Osteoblast (primary cell): Measurements from ENCODE around the gene HDAC4. TPM values are rescaled to one million over a fixed set of nuclear protein-coding genes. Genes with fewer than 3 reads are reported as not detected.

Source experiments
- DNase-seq: peaks from one replicate; pipeline ENCODE4 v3.0.0; 2011; ENCODE audit warnings: low spot score, mixed read lengths; ENCODE audit not compliant: insufficient read length; ENCODE audit errors: missing footprints
- H2AFZ ChIP-seq: 2 replicates; pipeline ENCODE4 v1.6.0; 2011; ENCODE audit warnings: mild to moderate bottlenecking, low read length
- H3K27ac ChIP-seq: 2 replicates; pipeline ENCODE4 v1.5.1; 2011; ENCODE audit warnings: mild to moderate bottlenecking, low read depth, low read length, moderate library complexity
- H3K27me3 ChIP-seq: 2 replicates; pipeline ENCODE4 v1.6.0; 2012; ENCODE audit warnings: mild to moderate bottlenecking, control low read depth, inconsistent platforms, low read length, moderate library complexity; ENCODE audit not compliant: insufficient read depth
- H3K36me3 ChIP-seq: 2 replicates; pipeline ENCODE4 v1.5.1; 2011; ENCODE audit warnings: mild to moderate bottlenecking, low read length, control low read depth, moderate library complexity; ENCODE audit not compliant: insufficient read depth
- H3K4me1 ChIP-seq: 2 replicates; pipeline ENCODE4 v1.5.1; 2011; ENCODE audit warnings: mild to moderate bottlenecking, low read length, control low read depth, moderate library complexity; ENCODE audit not compliant: insufficient read depth
- H3K4me2 ChIP-seq: 2 replicates; pipeline ENCODE4 v1.6.0; 2011; ENCODE audit warnings: mild to moderate bottlenecking, low read length; ENCODE audit not compliant: insufficient read depth
- H3K4me3 ChIP-seq: fragments of 200-600 bp; sonication (generic); 3 replicates; pipeline ENCODE4 v1.5.1; 2012; ENCODE audit warnings: mild to moderate bottlenecking, low read length, inconsistent platforms; ENCODE audit not compliant: insufficient read depth
- H3K79me2 ChIP-seq: 2 replicates; pipeline ENCODE4 v1.6.0; 2012; ENCODE audit warnings: mild to moderate bottlenecking, low read length, control low read depth, inconsistent platforms; ENCODE audit not compliant: insufficient read depth
- H3K9me3 ChIP-seq: 2 replicates; pipeline ENCODE4 v1.5.1; 2011; ENCODE audit warnings: low read depth, low read length, control low read depth
- H4K20me1 ChIP-seq: 2 replicates; pipeline ENCODE4 v1.6.0; 2012; ENCODE audit warnings: mild to moderate bottlenecking, low read length, control low read depth; ENCODE audit not compliant: insufficient read depth
- total RNA-seq: library from RNA; depleted of rRNA; stranded (reverse); fragments of >200 nt; gene quantifications from 2 replicates; pipeline ENCODE4 v1.2.3, GENCODE V29; 2012
- TF ChIP-seq, protein P1 (sequence below): IDR thresholded peaks from 2 replicates; pipeline ENCODE4 v1.5.1; 2011; ENCODE audit warnings: mild to moderate bottlenecking, low read depth, low read length, moderate library complexity; ENCODE audit errors: extremely low read depth

Gene HDAC4
- total RNA-seq, 1 donor: 30.8 TPM

DNA sequence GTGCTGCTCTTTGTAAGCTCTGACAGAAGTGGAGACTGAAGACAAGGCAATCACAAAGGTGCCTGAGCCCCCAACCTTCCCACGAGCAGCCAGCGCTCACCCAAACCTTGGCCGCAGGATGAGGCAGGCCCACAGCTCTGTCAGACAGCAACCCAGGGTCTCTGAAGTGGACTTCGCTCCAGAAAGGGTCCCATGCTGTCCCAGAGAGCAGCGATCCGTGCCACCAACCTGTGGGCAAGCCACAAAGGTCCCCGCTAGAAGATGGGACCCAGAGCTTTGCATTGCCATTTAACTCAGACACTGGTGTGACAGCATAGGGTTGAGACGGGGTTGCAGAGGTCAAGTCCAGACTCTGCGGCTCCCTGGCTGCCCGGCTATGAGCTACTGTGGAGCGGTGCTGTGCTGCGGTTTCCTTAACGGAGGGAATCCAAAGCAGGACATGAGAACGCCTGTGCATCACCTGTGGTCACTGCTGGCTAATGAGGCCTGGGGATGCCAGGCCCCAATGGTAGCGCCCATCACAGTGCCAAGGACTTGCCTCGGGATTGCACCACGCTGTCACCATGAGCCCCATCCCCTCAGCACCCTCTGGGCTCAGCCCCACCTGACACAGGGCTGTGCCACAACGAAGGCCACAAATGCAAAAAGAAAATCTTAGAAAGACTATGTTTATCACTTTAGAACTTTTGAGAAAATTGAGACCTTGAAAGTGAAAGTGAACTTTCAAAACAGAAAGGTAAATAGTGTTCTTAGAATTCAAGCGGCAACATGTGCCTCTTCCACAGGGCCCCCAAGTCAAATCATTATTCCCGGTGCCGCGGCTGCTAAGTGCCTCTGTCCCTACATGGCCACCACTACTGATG, 103.4 kb downstream of the HDAC4 start:
- DNase-seq: peak; percentile 30
- Histone ChIP-seq H4K20me1 (no peaks in the 10 kb centered on the region), H3K27me3 (no peaks in the 10 kb centered on the region), H3K9me3 (no peaks in the 10 kb centered on the region), H3K4me2 (no peak overlapping the region), H3K36me3 (no peaks in the 10 kb centered on the region), H3K79me2 (peaks cover 4% of the 10 kb centered on the region), H3K4me1 (peaks cover 4% of the 10 kb centered on the region), H2AFZ (no peak overlapping the region), H3K27ac (no peak overlapping the region), H3K4me3 (no peak overlapping the region)
- TF ChIP-seq, protein P1, sequence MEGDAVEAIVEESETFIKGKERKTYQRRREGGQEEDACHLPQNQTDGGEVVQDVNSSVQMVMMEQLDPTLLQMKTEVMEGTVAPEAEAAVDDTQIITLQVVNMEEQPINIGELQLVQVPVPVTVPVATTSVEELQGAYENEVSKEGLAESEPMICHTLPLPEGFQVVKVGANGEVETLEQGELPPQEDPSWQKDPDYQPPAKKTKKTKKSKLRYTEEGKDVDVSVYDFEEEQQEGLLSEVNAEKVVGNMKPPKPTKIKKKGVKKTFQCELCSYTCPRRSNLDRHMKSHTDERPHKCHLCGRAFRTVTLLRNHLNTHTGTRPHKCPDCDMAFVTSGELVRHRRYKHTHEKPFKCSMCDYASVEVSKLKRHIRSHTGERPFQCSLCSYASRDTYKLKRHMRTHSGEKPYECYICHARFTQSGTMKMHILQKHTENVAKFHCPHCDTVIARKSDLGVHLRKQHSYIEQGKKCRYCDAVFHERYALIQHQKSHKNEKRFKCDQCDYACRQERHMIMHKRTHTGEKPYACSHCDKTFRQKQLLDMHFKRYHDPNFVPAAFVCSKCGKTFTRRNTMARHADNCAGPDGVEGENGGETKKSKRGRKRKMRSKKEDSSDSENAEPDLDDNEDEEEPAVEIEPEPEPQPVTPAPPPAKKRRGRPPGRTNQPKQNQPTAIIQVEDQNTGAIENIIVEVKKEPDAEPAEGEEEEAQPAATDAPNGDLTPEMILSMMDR: no peak

GRCh38 chr2:239296020-239296932, 104.5 kb downstream of the HDAC4 start:
- Histone ChIP-seq H3K27ac (no peak overlapping the region), H3K79me2 (peaks cover 4% of the 10 kb centered on the region), H3K4me1 (peaks cover 5% of the 10 kb centered on the region), H3K4me2 (peak overlapping the region; percentile 64), H4K20me1 (no peaks in the 10 kb centered on the region), H3K4me3 (no peak overlapping the region), H3K27me3 (no peaks in the 10 kb centered on the region), H2AFZ (no peak overlapping the region), H3K36me3 (no peaks in the 10 kb centered on the region), H3K9me3 (no peaks in the 10 kb centered on the region)
- DNase-seq: peak; percentile 27
- TF ChIP-seq, protein P1: no peak

DNA sequence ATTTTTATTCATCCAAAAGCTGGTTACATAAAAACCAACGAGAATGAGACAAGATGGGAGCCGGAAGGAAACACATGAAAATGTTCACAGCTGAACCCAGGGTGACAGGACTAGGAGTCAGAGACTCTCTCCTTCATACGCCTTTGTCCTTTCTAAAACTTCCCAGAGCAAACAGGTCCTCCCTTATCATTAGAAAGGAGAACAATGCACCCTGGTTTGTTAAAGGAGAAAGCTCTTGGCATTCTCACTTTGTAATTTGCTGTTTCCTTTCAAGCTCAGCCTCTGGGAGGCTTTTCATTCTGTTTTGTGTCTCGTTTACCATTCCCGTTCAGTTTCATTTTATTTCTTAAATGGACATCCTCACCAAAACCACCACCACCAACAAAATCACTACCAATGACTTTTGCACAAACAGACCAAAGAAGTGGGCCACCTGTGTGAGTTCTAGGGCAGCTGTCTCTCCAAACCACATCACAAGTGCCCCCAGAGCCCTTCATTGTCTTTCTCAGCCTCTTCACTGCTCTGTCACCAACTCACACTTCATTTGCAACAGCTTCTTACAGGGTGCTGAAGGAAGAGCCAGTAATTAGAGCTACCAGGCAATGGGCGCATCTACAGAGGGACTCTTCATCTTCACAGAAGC, 105.3 kb downstream of the HDAC4 start:
- H3K27me3 ChIP-seq: no peaks in the 10 kb centered on the region
- no peak overlapping the region for H3K27ac ChIP-seq
- H3K36me3 ChIP-seq: no peaks in the 10 kb centered on the region
- TF ChIP-seq, protein P1: no peak
- H4K20me1 ChIP-seq: no peaks in the 10 kb centered on the region
- peaks cover 6% of the 10 kb centered on the region for H3K79me2 ChIP-seq
- peaks cover 13% of the 10 kb centered on the region for H3K4me1 ChIP-seq
- DNase-seq: peak; percentile 74
- peak overlapping the region; percentile 46 for H3K4me3 ChIP-seq
- peak overlapping the region; percentile 27 for H2AFZ ChIP-seq
- H3K9me3 ChIP-seq: no peaks in the 10 kb centered on the region
- peak overlapping the region; percentile 64 for H3K4me2 ChIP-seq
